NCI-H345 treated with DMSO at 0.1 percent for 48 hours (cell line): ENCODE measurements around the gene TANC2.
"Not testable (repeated sequence)": the region's sequence is repeated elsewhere in the genome, so short reads cannot be mapped to it uniquely, and the experiment has no call there.

Experiments used
- DNase-seq: peaks from one replicate; lab custom pipeline; 2025; ENCODE audit not compliant: unreplicated experiment; lab: John Stamatoyannopoulos, UW

TANC2 gene

GRCh38 chr17:62963296-62963695 lies 2.7 kb upstream of the TANC2 start:
- DNase-seq, result no peak

GRCh38 chr17:62964506-62964905 lies 1.5 kb upstream of the TANC2 start:
- no peak for DNase-seq

- no peak for DNase-seq
Observed at GRCh38 chr17:62965174-62965685, 805 bp upstream of the TANC2 start.

DNA sequence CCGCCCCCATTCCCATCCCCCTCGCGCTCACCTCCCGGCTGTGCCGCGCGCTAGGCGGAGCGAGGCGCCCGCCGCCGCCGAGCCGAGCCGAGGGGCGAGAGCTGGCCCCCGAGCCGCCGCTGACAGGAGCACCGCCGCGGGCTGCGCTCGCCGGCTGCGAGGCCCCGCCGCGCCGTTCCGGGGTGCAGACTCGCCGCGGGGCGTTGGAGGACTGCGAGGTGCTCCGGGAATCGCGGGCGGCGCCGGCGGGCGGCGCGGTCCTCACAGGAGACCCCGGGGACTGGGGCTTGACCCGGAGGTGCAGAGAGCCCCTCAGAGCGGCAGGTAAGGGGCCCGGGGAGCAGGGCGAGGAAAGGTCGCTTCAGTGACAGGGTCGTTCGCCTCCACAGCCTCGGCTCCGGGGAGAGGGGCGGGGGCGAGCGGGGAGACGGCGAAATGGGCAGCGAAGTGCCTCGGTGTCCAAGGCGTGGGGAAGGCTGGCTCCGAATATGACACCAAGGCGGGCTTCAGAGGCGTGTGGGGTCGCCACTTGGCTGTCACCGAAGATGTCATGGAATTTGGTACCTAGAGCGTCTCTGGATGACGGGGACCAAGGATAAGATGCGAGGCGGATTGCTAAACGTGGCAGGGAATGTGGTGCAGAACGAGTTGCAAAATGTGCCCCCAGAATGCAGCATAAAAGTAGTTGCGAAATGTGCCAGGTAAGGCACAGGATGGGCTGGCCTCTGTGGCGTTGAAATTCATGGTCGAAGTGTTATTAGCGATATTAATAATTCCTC lies 580 bp downstream of the TANC2 start:
- peak; percentile 47 for DNase-seq

- DNase-seq, result no peak
Observed at GRCh38 chr17:62967205-62967529, 1.1 kb downstream of the TANC2 start.

- DNase-seq, result peak; percentile 87
Observed at GRCh38 chr17:62968445-62968923, 2.4 kb downstream of the TANC2 start.

- no peak for DNase-seq
Observed at GRCh38 chr17:62970610-62971009, 4.6 kb downstream of the TANC2 start.

DNA sequence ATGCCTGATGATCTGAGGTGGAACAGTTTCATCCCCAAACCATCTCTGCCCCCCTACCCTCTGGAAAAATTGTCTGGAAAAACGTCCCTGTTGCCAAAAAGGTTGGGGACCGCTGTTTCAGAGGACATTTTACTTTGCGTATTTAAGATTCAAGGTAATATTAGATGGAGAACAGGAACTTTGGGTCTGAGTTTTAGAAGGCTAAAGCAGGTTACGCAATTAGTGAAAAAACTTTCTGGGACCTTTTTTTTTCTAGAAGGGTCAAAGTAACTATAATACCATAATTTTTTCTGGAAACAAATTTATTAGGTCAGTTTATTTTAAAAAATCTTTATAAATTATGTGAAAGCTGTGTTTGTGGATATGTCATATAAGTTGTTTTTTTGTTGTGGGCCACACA lies 5.8 kb downstream of the TANC2 start:
- no peak for DNase-seq

- DNase-seq, result no peak
Observed at GRCh38 chr17:62974788-62975187, 8.8 kb downstream of the TANC2 start.

DNA sequence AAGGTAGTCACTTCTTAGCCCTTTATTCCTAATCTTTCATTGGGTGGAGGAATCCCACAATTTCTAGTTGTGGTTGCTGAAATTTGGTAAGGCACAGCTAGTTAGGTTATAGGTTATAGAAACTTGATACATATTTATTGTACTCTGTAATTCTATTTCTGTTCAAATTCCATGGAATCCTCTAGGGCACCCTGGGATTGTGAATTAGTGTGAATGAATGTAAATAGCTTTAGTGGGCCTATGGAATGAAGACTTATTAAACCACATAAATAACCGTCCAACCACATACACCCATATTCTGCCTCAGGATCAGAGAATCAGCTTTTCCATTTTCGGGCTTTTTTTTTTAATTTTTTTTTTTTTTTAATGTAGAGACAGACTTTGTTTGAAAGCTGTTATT lies 9.2 kb downstream of the TANC2 start:
- DNase-seq, result no peak

DNA sequence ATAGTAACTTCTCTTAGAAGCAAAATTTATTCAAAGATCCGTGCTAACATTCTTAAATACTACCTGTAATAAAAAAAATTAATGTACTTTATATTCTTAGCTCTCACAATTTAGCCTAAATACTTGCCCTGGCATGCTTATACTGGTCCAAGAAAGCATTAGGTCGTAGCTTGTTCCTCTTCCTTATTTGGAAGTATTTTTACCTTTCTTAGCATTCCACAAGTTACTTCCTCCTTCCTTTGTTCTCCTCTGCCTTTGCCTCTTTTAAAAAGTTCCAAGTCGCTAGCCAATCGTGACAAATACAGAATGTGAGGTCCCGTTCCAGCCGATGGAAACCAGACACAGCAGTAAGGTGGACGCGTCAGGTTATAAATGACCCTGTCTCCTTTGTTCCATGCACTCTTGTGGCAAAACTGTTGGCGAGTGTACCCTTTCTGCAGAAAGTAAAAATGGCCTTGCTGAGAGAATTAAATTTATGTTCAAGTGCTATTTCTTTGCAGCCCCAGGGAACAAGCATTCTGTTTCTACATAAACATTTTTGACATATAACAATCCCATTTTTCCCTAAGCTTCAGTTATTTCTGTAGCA lies 10.7 kb downstream of the TANC2 start:
- not testable (repeated sequence) for DNase-seq

DNA sequence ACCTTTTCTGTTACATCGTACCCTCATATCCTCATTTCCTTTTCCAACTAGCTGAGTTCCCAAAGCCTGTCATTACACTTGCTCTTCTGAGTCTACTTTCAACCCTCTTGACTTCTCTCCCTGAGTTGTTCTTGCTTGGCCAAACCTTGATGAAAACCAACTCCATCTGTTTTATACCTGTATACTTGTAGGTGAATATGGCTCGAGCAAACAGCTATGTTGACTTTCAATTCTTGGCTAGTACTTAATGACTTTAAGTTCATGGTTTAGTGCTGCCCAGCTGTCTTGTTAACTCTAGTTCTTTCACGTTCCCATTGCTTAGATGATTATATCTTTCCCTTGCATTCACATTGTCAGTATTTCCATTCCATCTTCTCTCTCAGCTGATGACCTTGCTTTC lies 14.8 kb downstream of the TANC2 start:
- no peak for DNase-seq

DNA sequence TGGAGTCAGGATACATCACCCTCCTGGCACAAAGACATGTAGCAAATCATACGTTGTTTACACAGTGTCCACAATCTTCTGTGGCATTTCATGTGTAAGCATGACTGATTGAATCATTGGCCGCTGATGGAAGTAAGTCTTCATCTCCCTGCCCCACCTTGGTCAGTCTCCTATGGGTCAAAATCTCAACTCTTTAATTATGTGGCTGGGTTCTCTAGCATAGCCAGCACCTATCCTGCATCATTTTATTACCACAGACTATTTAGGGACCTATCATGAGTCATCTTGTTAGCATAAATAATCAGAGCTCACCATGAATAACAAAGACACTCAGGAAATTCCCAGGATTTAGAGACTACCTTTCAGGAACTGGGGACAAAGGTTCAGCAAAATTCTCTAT lies 15.9 kb downstream of the TANC2 start:
- no peak for DNase-seq

DNA sequence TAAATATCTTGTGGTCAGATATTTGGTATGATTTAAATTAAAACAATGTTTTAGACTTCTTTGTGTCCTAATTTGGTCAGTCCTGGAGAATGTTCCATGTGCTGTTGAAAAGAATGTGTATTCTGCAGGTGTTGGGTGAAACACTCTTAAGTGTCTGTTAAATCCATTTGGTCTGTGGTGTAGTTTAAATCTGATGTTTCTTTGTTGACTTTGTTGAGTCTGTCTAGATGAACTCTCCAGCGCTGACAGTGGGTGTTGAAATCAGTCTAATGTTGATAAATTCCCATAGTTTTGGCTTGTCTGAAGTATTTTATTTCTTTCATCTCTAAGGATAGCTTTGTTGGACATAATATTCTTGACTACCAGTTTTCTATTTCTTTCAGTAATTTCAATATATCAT lies 18.8 kb downstream of the TANC2 start:
- DNase-seq, result no peak

GRCh38 chr17:62986549-62986948 lies 20.5 kb downstream of the TANC2 start:
- DNase-seq, result no peak

DNA sequence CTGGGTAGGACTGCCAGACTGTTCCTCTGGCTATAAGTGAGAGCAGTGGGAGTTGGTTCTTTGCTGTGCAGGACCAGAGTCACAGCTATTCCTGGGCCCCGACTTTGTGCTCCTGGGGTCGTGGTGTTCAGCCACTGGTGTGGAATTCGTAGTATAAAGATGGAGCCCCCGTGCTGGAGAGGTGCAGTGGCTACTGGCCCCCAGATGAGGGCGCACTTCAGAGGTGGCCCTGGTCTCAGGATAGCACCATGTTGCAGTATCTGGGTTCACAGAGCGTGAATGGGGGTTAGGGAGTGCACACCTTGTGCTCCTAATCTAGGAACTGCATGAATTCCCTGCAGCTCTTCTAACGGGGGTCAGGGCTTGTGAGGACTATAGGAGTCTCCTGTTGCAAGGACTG lies 21.1 kb downstream of the TANC2 start:
- no peak for DNase-seq

GRCh38 chr17:62989501-62989900 lies 23.5 kb downstream of the TANC2 start:
- DNase-seq, result no peak

DNA sequence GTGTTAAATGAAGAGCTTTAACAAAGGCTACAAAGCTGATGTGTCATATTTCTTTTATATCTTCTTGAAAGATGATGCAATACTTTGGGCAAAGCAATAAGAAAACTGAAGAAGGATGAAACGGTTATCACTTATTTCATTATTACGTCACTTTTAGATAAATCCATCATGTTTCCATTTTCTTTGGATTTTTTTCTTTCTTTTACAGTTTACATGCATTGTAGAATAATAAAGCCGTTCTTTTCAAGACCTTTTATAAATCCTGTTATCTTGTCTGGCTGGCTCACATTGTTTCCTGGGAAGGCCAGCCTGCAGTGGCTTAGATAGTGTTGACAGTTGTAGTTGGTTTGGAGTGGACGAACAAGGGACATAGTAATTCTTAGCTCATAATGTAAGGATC lies 28.9 kb downstream of the TANC2 start:
- DNase-seq, result no peak

- peak; percentile 4 for DNase-seq
Observed at GRCh38 chr17:62995377-62995885, 29.4 kb downstream of the TANC2 start.

DNA sequence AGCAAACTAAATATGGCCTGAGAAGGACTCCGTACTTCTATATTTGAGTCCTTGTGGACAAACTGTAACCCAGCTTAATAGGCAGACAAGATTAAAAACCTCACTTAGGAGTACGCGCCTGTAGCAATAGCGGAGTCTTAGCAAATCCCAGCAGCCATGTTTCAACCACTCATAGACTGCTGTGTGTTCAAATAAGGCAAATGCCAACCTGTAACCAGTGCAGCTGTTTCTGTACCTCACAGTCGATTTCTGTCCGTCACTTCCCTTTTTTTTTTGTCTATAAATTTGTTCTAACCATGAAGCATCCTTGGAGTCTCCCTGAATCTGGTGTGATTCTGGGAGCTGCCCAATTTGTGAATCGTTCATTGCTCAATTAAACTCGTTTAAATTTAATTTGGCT lies 30.2 kb downstream of the TANC2 start:
- no peak for DNase-seq

DNA sequence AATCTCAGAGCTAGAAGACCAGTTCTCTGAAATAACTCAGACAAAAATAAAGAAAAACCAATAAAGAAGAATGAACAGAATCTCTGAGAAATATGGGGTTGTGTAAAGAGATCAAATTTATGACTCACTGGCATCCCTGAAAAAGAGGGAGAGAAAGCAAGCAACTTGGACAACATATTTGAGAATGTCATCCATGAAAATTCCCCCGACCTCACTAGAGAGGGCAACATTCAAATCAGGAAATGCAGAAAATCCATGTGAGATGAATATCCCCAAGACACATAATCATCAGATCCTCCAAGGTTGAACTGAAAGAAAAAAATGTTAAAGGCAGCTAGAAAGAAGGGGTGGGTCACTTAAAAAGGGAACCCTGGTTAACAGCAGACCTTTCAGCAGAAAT lies 32.1 kb downstream of the TANC2 start:
- DNase-seq, result no peak

DNA sequence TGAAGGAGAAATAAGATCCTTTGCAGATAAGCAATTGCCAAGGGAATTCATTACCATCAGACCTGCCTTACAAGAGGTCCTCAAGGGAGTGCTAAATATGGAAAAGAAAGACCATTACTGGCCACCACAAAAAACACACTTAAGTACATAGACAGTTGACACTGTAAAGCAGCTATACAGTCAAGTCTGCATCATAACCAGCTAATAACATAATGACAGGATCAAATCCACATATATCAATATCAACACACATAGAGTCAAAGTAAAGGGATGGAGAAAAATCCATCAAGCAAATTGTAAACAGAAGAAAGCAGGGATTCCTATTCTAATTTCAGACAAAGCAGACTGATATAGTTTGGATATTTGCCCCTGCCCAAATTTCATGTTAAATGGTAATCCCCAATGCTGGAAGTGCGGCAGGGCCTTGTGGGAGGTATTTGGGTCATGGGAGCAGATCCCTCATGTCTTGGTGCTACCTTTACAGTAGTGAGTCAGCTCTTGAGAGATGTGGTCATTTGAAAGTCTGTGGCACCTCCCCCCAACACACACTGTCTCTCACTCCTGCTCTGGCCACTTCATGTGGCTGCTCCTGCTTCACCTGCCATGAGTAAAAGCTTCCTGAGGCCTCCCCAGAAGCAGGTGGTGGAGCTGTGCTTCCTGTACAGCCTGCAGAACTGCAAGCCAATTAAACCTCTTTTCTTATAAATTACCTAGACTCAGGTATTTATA lies 32.8 kb downstream of the TANC2 start:
- DNase-seq, result no peak
